ENCODE results near the gene MPZL2. TPM values are rescaled to one million over a fixed set of nuclear protein-coding genes. Genes with fewer than 3 reads are reported as not detected.

The MPZL2 gene
- total and polyA plus RNA-seq, 2 of the 8 experiments (the other 6 are each of a cell fraction or from before 2014, with no cell fraction given), result 2.4 to 3.2 TPM

DNA sequence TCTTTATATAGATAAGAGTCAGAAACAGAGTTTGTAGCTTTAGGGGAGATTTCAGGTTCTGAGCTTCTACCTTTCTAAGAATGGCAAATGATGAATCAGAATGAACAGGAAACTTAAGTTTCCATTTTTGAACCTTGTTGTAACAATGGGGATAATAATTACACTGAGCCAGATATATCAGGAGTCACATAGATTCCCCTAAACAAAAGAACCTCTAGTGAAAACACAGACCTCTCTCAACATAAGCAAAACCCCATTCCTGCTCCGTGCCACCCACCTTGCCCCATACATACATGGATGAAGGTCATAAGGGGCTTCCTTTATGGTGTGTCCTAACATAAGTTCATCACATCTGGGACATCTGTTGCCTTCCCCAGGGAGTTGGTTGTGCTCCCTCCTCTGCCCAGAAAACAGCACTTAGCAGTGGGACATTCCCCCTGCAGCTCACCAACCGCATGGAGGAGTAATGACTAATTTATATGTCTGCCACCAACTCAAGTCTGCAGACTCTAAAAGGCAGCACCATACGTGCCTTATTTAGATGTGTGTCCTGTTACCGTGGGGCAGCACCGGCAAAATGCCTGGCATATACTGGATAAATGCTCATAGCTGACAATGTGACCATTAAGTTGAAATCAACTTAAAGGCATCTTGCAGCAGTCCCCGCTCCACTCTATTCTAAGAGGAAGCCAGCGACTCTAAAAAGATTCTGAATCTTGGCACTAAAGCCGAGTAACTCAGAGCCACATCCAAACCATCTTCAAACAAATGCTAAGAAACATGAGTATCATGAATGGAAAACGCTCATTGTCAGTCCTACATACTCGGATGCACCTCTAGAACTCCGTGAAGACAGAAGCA, 47.2 kb downstream of the MPZL2 start:
- CTCF ChIA-PET (ENCODE audit: partially characterized antibody), result interaction anchor here (0.6 to 1.6 kb wide), 5 partner anchors 9 to 828 kb away, joined by 3 to 7 read pairs (median 3); partner anchors contain the start of gene MPZL3
- Histone ChIP-seq H3K14ac (ENCODE audit: insufficient read length) (no peak overlapping the region), H3K36me3 (ENCODE audit: control insufficient read depth in 2 of 4, insufficient read depth in 4 of 4, low read length in 3 of 4) (no peaks in the 10 kb centered on the region), H2AFZ (ENCODE audit: low read length) (no peak overlapping the region), H3K56ac (replicated peaks; ENCODE audit: insufficient read length, low read depth, low read length) (no peak overlapping the region), H3K23ac (ENCODE audit: insufficient read length) (no peak overlapping the region), H4K8ac (ENCODE audit: extremely low read depth, insufficient read depth, low read length) (no peak overlapping the region), H3K9me3 (ENCODE audit: insufficient read depth in 2 of 2, low read depth in 1 of 2, low read length in 1 of 2) (no peaks in the 10 kb centered on the region), H2BK5ac (ENCODE audit: low read depth, low read length) (no peak overlapping the region), H3K79me2 (ENCODE audit: control insufficient read depth in 1 of 2, insufficient read depth in 2 of 2, low read length in 2 of 2) (no peaks in the 10 kb centered on the region), H3K4me2 (ENCODE audit: insufficient read depth in 1 of 2, low read depth in 2 of 2, low read length in 2 of 2) (no peak overlapping the region), H2BK12ac (ENCODE audit: low read depth, low read length) (no peak overlapping the region), H2BK15ac (ENCODE audit: low read length) (no peak overlapping the region), H3K4me1 (replicated peaks in 1 of 4; ENCODE audit: control insufficient read depth in 3 of 4, insufficient read depth in 4 of 4, low read length in 3 of 4) (peaks cover 1 to 11% (median 9%) of the 10 kb centered on the region in 4 experiments), H3K23me2 (ENCODE audit: low read depth, low read length) (no peaks in the 10 kb centered on the region), H3K27me3 (replicated peaks in 1 of 4; ENCODE audit: control insufficient read depth in 3 of 4, extremely low read depth in 1 of 4, insufficient read depth in 3 of 4, low read length in 3 of 4) (no peaks in the 10 kb centered on the region), H4K5ac (ENCODE audit: insufficient read length, low read depth, low read length) (no peak overlapping the region), H3K79me1 (ENCODE audit: low read depth, low read length) (no peaks in the 10 kb centered on the region), H4K91ac (replicated peaks; ENCODE audit: insufficient read length, low read length) (no peak overlapping the region), H2AK5ac (ENCODE audit: low read depth, low read length) (no peak overlapping the region), H4K20me1 (replicated peaks in 1 of 2; ENCODE audit: control insufficient read depth in 1 of 2, insufficient read depth in 2 of 2, low read length in 2 of 2) (no peaks in the 10 kb centered on the region), H3K4ac (replicated peaks; ENCODE audit: insufficient read length, low read depth, low read length) (no peak overlapping the region), H3K4me3 (ENCODE audit: extremely low read depth in 1 of 4, insufficient read depth in 2 of 4, low read depth in 3 of 4, low read length in 4 of 4) (no peak overlapping the region), H3K27ac (ENCODE audit: low read depth, low read length) (no peak overlapping the region), H2BK20ac (ENCODE audit: low read length) (no peak overlapping the region), H3K18ac (ENCODE audit: extremely low read depth, low read length) (no peak overlapping the region), H3K9ac (replicated peaks in 1 of 4; ENCODE audit: extremely low read depth in 1 of 4, low read depth in 3 of 4, low read length in 3 of 4) (no peak overlapping the region), H2BK120ac (replicated peaks; ENCODE audit: low read depth, low read length) (no peak overlapping the region)
- FAIRE-seq (no peak), DNase-seq (ENCODE audit: low read depth in 1 of 2, low spot score in 2 of 2) (no peak)
- no peak for TF ChIP-seq BCL11A (IDR thresholded peaks at IDR 0.05; ENCODE audit: low read depth in 2 of 2, low read length in 2 of 2)
- 85% methylated on average over 11 of the region's 11 CpGs; no CpG with 5 or more reads in 1 of the 2 experiments for WGBS, 2 experiments (ENCODE audit: extremely low coverage in 1 of 2, insufficient coverage in 1 of 2, insufficient read length in 1 of 2, insufficient replicate concordance in 2 of 2, low coverage in 1 of 2, low lambda C conversion rate in 2 of 2, missing lambda C conversion rate in 1 of 2)
- POLR2A ChIA-PET (ENCODE audit: partially characterized antibody), result interaction anchor here (0.6 kb wide), 1 partner anchor 276 kb away, joined by 3 read pairs; no protein-coding TSS in a partner anchor

All from H1 (cell line).